Natural killer cell (primary cell): ENCODE data around the gene GOLGB1. TPM values are rescaled to one million over a fixed set of nuclear protein-coding genes. Genes with fewer than 3 reads are reported as not detected.

Experiments used
- ATAC-seq, 3 donors: fragments of 150-1000 bp in 2 of 3; fragments of 200-7000 bp in 1 of 3; cut with Tn5 transposase; 1 replicate in 1 of 3; 2 replicates in 2 of 3; pipeline ENCODE4 v1.10.0; 2021; ENCODE audit warnings: mild to moderate bottlenecking in 2 of 3, moderate library complexity in 2 of 3
- DNase-seq, 2 donors: peaks; one replicate each; pipeline versions ENCODE4 v3.0.0 to v3.0.0-alpha.2; 2013 to 2021; ENCODE audit warnings: mixed read lengths in 1 of 2
- H3K27ac ChIP-seq: one replicate; pipeline ENCODE4 v1.5.1; 2013; ENCODE audit warnings: mild to moderate bottlenecking, low read length
- H3K27me3 ChIP-seq: one replicate; pipeline ENCODE4 v1.6.1; 2013; ENCODE audit warnings: low read length; ENCODE audit not compliant: control insufficient read depth, insufficient read depth
- H3K36me3 ChIP-seq: one replicate; pipeline ENCODE4 v1.6.1; 2013; ENCODE audit warnings: low read length; ENCODE audit not compliant: control insufficient read depth, insufficient read depth
- H3K4me1 ChIP-seq: one replicate; pipeline ENCODE4 v1.6.1; 2013; ENCODE audit warnings: low read length; ENCODE audit not compliant: control insufficient read depth, insufficient read depth
- H3K4me3 ChIP-seq: one replicate; pipeline ENCODE4 v1.5.1; 2013; ENCODE audit warnings: low read length
- H3K9me3 ChIP-seq: one replicate; pipeline ENCODE4 v1.6.1; 2013; ENCODE audit warnings: low read length; ENCODE audit not compliant: control insufficient read depth, insufficient read depth
- H3K27ac Mint-ChIP-seq, 2 donors: one replicate each; pipeline ENCODE4 v1.8.0; 2022; ENCODE audit warnings: mild to moderate bottlenecking in 2 of 2, mixed read lengths in 2 of 2, moderate library complexity in 1 of 2
- H3K27me3 Mint-ChIP-seq, 2 donors: one replicate each; pipeline ENCODE4 v1.8.0; 2022; ENCODE audit warnings: low read depth in 2 of 2, mixed read lengths in 2 of 2
- H3K36me3 Mint-ChIP-seq: one replicate; pipeline ENCODE4 v1.8.0; 2022; ENCODE audit warnings: mixed read lengths
- H3K4me1 Mint-ChIP-seq, 2 donors: one replicate each; pipeline ENCODE4 v1.8.0; 2022; ENCODE audit warnings: mixed read lengths in 2 of 2
- H3K4me3 Mint-ChIP-seq: one replicate; pipeline ENCODE4 v1.8.0; 2022; ENCODE audit warnings: mild to moderate bottlenecking, moderate library complexity, mixed read lengths
- H3K9me3 Mint-ChIP-seq, 2 donors: one replicate each; pipeline ENCODE4 v1.8.0; 2022; ENCODE audit warnings: mixed read lengths in 2 of 2
- WGBS: methylation state at CpG from one replicate; pipeline ENCODE4 v1.1.7; 2013; ENCODE audit warnings: missing lambda C conversion rate; ENCODE audit not compliant: insufficient coverage; 5-methylcytosine and 5-hydroxymethylcytosine counted together
- intact Hi-C: fragments of 100-400 bp; cut with micrococcal nuclease; formaldehyde crosslinking; loops from one replicate; pipeline ENCODE4 v1.14.2; 2022
- total RNA-seq, 4 donors: library from RNA; stranded (reverse); fragments of 120-200 nt in 1 of 4; gene quantifications; one replicate each; pipeline versions ENCODE4 v1.2.3 to v1.2.4, GENCODE V29; 2013 to 2022
- TF ChIP-seq, protein P1 (sequence below): fragments of 200-600 bp; IDR thresholded peaks from one replicate; pipeline ENCODE4 v1.8.0; 2022; ENCODE audit warnings: antibody characterized with exemption

GOLGB1 gene
- total RNA-seq, 3 donors from 2014 or later (not counting 1 experiment from before 2014, with no cell fraction given), result 55.4 to 67.2 (median 61.1) TPM

DNA sequence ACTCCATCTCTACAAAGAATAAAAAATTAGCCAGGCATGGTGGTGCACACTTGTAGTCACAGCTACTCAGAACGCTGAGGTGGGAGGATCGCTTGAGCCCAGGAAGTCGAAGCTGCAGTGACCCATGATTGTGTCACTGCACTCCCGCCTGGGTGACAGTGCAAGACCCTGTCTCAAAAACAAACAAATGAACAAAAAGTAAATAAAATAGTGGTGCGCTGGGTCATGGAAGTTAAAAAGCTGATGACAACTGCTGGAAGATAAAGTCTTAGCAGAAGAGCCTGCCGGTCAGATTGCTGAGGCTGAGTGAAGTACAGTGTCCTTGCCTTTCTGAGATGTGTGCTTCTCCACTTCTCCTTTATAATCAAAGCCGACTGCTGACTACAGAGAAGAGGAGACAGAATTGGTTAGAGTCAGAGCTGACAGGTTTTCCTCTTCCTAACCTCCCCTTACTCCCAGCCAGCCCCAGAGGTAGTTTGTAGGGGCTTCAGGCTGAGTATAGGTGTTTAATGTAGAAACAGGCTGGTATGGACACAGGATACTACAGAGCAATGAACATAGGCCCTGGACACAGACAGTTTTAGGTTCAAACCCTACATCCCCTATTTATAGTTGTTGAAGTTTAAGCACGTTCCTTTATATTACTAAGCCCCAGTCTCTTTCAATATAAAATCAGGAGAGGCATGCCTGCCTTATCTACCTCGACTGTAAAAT, 106.8 kb downstream of the GOLGB1 start:
- no peaks in the 10 kb centered on the region for H3K9me3 Mint-ChIP-seq
- Histone ChIP-seq H3K27me3 (no peaks in the 10 kb centered on the region), H3K27ac (no peak overlapping the region), H3K4me1 (no peaks in the 10 kb centered on the region), H3K4me3 (no peak overlapping the region), H3K9me3 (no peaks in the 10 kb centered on the region), H3K36me3 (peaks cover 76% of the 10 kb centered on the region)
- DNase-seq (no peak), ATAC-seq (no peak)
- H3K36me3 Mint-ChIP-seq, result peaks cover 41% of the 10 kb centered on the region
- 94% methylated on average over 8 of the region's 9 CpGs for WGBS
- intact Hi-C loops, result no loop called here
- peak overlapping the region in 1 of 2 donors; percentile 29 for H3K27ac Mint-ChIP-seq
- H3K4me3 Mint-ChIP-seq, result no peak overlapping the region
- H3K27me3 Mint-ChIP-seq, result no peaks in the 10 kb centered on the region
- peaks cover 15 to 27% of the 10 kb centered on the region in 2 donors for H3K4me1 Mint-ChIP-seq
- TF ChIP-seq, protein P1, sequence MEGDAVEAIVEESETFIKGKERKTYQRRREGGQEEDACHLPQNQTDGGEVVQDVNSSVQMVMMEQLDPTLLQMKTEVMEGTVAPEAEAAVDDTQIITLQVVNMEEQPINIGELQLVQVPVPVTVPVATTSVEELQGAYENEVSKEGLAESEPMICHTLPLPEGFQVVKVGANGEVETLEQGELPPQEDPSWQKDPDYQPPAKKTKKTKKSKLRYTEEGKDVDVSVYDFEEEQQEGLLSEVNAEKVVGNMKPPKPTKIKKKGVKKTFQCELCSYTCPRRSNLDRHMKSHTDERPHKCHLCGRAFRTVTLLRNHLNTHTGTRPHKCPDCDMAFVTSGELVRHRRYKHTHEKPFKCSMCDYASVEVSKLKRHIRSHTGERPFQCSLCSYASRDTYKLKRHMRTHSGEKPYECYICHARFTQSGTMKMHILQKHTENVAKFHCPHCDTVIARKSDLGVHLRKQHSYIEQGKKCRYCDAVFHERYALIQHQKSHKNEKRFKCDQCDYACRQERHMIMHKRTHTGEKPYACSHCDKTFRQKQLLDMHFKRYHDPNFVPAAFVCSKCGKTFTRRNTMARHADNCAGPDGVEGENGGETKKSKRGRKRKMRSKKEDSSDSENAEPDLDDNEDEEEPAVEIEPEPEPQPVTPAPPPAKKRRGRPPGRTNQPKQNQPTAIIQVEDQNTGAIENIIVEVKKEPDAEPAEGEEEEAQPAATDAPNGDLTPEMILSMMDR, result no peak

DNA sequence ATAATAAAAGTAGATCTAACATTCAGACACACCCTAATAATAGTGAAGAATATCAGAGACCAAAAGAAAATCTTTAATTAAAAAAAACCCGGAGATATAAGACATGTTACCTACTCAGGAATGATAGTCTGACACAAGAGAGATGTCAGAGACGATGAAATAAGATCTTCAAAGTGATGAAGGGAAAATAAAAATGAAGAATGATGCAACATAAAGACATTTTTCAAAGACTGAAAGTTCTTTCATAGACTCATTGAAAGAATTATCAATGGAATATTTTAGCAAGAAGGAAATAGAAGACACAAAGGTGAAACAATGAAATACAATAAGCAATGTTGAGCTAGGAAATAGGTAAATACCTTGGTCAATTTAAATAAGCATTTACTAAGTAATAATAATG, 108.4 kb downstream of the GOLGB1 start:
- H3K36me3 ChIP-seq, result peaks cover 86% of the 10 kb centered on the region
- DNase-seq (no peak), ATAC-seq (no peak)
- no peaks in the 10 kb centered on the region for H3K9me3 Mint-ChIP-seq
- H3K36me3 Mint-ChIP-seq, result peaks cover 53% of the 10 kb centered on the region
- H3K4me3 Mint-ChIP-seq, result no peak overlapping the region
- H3K4me1 ChIP-seq, result no peaks in the 10 kb centered on the region
- H3K9me3 ChIP-seq, result no peaks in the 10 kb centered on the region
- no CpG with 5 or more reads among the region's 2 CpGs for whole genome bisulfite sequencing
- intact Hi-C loops, result no loop called here
- TF ChIP-seq, protein P1, result no peak
- no peaks in the 10 kb centered on the region for H3K27me3 ChIP-seq
- H3K27me3 Mint-ChIP-seq, result no peaks in the 10 kb centered on the region
- H3K27ac ChIP-seq, result no peak overlapping the region
- no peak overlapping the region for H3K4me3 ChIP-seq
- H3K27ac Mint-ChIP-seq, result peak overlapping the region; percentile 2 to 62
- H3K4me1 Mint-ChIP-seq, result peaks cover 7 to 22% of the 10 kb centered on the region in 2 donors

DNA sequence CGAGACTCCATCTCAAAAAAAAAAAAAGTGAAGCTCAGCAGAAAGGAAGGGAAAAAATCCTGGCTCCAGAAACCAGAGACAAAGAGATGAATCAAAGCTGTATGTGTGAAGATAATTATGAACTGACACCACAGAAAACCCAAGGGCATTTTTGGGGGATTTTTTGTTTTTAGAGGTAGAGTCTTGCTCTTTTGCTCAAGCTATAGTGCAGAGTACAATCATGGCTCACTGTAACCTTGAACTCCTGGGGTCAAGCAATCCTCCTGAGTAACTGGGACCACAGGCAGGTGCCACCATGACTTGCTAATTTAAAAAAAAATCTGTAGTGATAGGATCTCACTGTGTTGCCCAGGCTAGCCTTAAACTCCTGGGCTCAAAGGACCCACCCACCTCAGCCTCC, 111.6 kb downstream of the GOLGB1 start:
- H3K27ac Mint-ChIP-seq, result peak overlapping the region in 1 of 2 donors; percentile 18
- ATAC-seq (no peak), DNase-seq (no peak)
- no peak overlapping the region for H3K27ac ChIP-seq
- H3K36me3 Mint-ChIP-seq, result peaks cover 59% of the 10 kb centered on the region
- H3K4me3 ChIP-seq, result no peak overlapping the region
- 91% methylated on average over 1 of the region's 1 CpG for WGBS
- TF ChIP-seq, protein P1, result no peak
- H3K36me3 ChIP-seq, result peaks cover 89% of the 10 kb centered on the region
- H3K27me3 Mint-ChIP-seq, result no peaks in the 10 kb centered on the region
- peaks cover 7 to 22% of the 10 kb centered on the region in 2 donors for H3K4me1 Mint-ChIP-seq
- H3K4me3 Mint-ChIP-seq, result no peak overlapping the region
- H3K9me3 Mint-ChIP-seq, result no peaks in the 10 kb centered on the region
- H3K27me3 ChIP-seq, result no peaks in the 10 kb centered on the region
- intact Hi-C loops, result no loop called here
- H3K4me1 ChIP-seq, result no peaks in the 10 kb centered on the region
- H3K9me3 ChIP-seq, result no peaks in the 10 kb centered on the region

DNA sequence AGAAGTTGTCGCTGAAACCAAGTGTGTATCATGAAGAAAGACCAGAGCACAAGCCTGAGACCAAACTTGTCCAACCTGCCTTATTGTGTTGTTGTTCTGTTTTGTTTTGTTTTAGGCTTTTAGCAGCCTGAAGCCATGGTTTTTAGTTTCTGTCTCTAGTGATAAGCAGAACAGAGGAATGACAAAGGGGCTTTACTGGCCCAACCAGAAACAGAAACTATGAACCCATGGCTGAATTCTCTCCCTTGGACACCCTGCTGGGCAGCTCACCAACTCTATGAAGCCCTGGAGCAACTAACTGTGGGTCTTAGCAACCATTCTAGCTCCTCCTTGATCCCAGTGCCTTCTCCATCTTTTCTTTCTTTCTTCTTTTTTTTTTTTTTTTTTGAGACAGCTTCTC, 119.2 kb downstream of the GOLGB1 start:
- no peak overlapping the region for H3K4me3 Mint-ChIP-seq
- ATAC-seq (no peak), DNase-seq (no peak)
- Histone ChIP-seq H3K27ac (no peak overlapping the region), H3K4me1 (no peaks in the 10 kb centered on the region), H3K4me3 (no peak overlapping the region), H3K36me3 (peaks cover 46% of the 10 kb centered on the region), H3K27me3 (no peaks in the 10 kb centered on the region), H3K9me3 (no peaks in the 10 kb centered on the region)
- H3K4me1 Mint-ChIP-seq, result peaks cover 0 to 19% of the 10 kb centered on the region in 2 donors
- H3K27ac Mint-ChIP-seq, result peak overlapping the region; percentile 41 to 81
- peaks cover 46% of the 10 kb centered on the region for H3K36me3 Mint-ChIP-seq
- H3K9me3 Mint-ChIP-seq, result no peaks in the 10 kb centered on the region
- TF ChIP-seq, protein P1, result no peak
- 91% methylated on average over 1 of the region's 1 CpG for WGBS
- intact Hi-C loops, result no loop called here
- no peaks in the 10 kb centered on the region for H3K27me3 Mint-ChIP-seq
